ENCODE data around the gene ZNFX1. TPM values are rescaled to one million over a fixed set of nuclear protein-coding genes. Genes with fewer than 3 reads are reported as not detected.

ZNFX1 gene
- total RNA-seq, 1 experiment from 2014 or later: 11.0 TPM

- no peak for TF ChIP-seq ZNF281 (CRISPR knock-in tag; IDR thresholded peaks at IDR 0.05)
Measured at GRCh38 chr20:49228676-49229075, 49.2 kb downstream of the ZNFX1 start (continued).

GRCh38 chr20:49225896-49226295 is 52.0 kb downstream of the ZNFX1 start:
- ChIA-PET CTCF (interaction anchor here (0.5 to 1.0 kb wide), 2 partner anchors 93 to 252 kb away, joined by 4 read pairs; no protein-coding TSS in a partner anchor), POLR2A (no interaction called here)
- H3K27me3 Mint-ChIP-seq (ENCODE audit: low read depth): no peaks in the 10 kb centered on the region
- DNase-seq (ENCODE audit: low spot score): no peak
- TF ChIP-seq E2F4 (CRISPR knock-in tag; IDR thresholded peaks at IDR 0.05; ENCODE audit: borderline replicate concordance, low read depth): no peak
- TF ChIP-seq ZNF416 (CRISPR knock-in tag; IDR thresholded peaks at IDR 0.05): no peak
- no peak for TF ChIP-seq ZNF232 (CRISPR knock-in tag; IDR thresholded peaks at IDR 0.05)
- no peak for TF ChIP-seq ZNF219 (CRISPR knock-in tag; IDR thresholded peaks at IDR 0.05; ENCODE audit: borderline replicate concordance)
- no peak for TF ChIP-seq ARID4B (CRISPR knock-in tag; IDR thresholded peaks at IDR 0.05; ENCODE audit: borderline replicate concordance)
- no peak for TF ChIP-seq ERG (CRISPR knock-in tag; IDR thresholded peaks at IDR 0.05)
- no peak for TF ChIP-seq ZBTB21 (CRISPR knock-in tag; IDR thresholded peaks at IDR 0.05; ENCODE audit: borderline replicate concordance)
- no peak for TF ChIP-seq FOXJ3 (CRISPR knock-in tag; IDR thresholded peaks at IDR 0.05; ENCODE audit: borderline replicate concordance)
- TF ChIP-seq ZSCAN18 (CRISPR knock-in tag; IDR thresholded peaks at IDR 0.05): no peak
- no peak for TF ChIP-seq AFF4 (CRISPR knock-in tag; IDR thresholded peaks at IDR 0.05; ENCODE audit: borderline replicate concordance)
- no peak for TF ChIP-seq ZBTB43 (CRISPR knock-in tag; IDR thresholded peaks at IDR 0.05)
- no peak for TF ChIP-seq SP1 (CRISPR knock-in tag; conservative IDR thresholded peaks at IDR 0.05)
- no peak for TF ChIP-seq ZNF281 (CRISPR knock-in tag; IDR thresholded peaks at IDR 0.05)
- H3K4me3 Mint-ChIP-seq: no peak overlapping the region
- ATAC-seq: no peak
- no peak overlapping the region for H3K27ac Mint-ChIP-seq
- peaks cover 77% of the 10 kb centered on the region for H3K36me3 Mint-ChIP-seq
- no peaks in the 10 kb centered on the region for H3K9me3 Mint-ChIP-seq
- H3K4me1 Mint-ChIP-seq: peaks cover under 1% of the 10 kb centered on the region

Data from WTC11 (cell line).